NCI-H526 (cell line): ENCODE measurements around the gene ADAMTS16.

ENCODE experiments used
- DNase-seq, 2 experiments: peaks; one replicate each; lab custom pipeline; 2025; lab: John Stamatoyannopoulos, UW

ADAMTS16 gene

GRCh38 chr5:5144441-5144840, 4.3 kb downstream of the ADAMTS16 start:
- DNase-seq: no peak

- DNase-seq: no peak
Measured at GRCh38 chr5:5145651-5146529, 5.8 kb downstream of the ADAMTS16 start.

- no peak for DNase-seq
Measured at GRCh38 chr5:5146530-5147160, 6.5 kb downstream of the ADAMTS16 start.

- no peak for DNase-seq
Measured at GRCh38 chr5:5149154-5149553, 9.0 kb downstream of the ADAMTS16 start.

- DNase-seq: no peak
Measured at GRCh38 chr5:5150667-5151066, 10.5 kb downstream of the ADAMTS16 start.

- DNase-seq: no peak
Measured at GRCh38 chr5:5154733-5155132, 14.6 kb downstream of the ADAMTS16 start.

- DNase-seq: no peak
Measured at GRCh38 chr5:5155617-5156016, 15.5 kb downstream of the ADAMTS16 start.

GRCh38 chr5:5156471-5157082, 16.4 kb downstream of the ADAMTS16 start:
- no peak for DNase-seq

- no peak for DNase-seq
Measured at GRCh38 chr5:5158472-5158895, 18.4 kb downstream of the ADAMTS16 start.

GRCh38 chr5:5159282-5160103, 19.4 kb downstream of the ADAMTS16 start:
- no peak for DNase-seq

- DNase-seq: no peak
Measured at GRCh38 chr5:5164163-5164562, 24.0 kb downstream of the ADAMTS16 start.

- DNase-seq: no peak
Measured at GRCh38 chr5:5165541-5166002, 25.4 kb downstream of the ADAMTS16 start.

- no peak for DNase-seq
Measured at GRCh38 chr5:5169466-5169865, 29.3 kb downstream of the ADAMTS16 start.

- DNase-seq: no peak
Measured at GRCh38 chr5:5178136-5178535, 38.0 kb downstream of the ADAMTS16 start.

- no peak for DNase-seq
Measured at GRCh38 chr5:5178580-5178979, 38.5 kb downstream of the ADAMTS16 start.

GRCh38 chr5:5179079-5179478, 38.9 kb downstream of the ADAMTS16 start:
- DNase-seq: no peak

GRCh38 chr5:5179597-5179996, 39.5 kb downstream of the ADAMTS16 start:
- DNase-seq: no peak

GRCh38 chr5:5181650-5182324, 41.7 kb downstream of the ADAMTS16 start:
- no peak for DNase-seq

GRCh38 chr5:5182508-5183188, 42.5 kb downstream of the ADAMTS16 start:
- no peak for DNase-seq

- DNase-seq: no peak
Measured at GRCh38 chr5:5183189-5183699, 43.1 kb downstream of the ADAMTS16 start.

- DNase-seq: no peak
Measured at GRCh38 chr5:5183933-5184332, 43.8 kb downstream of the ADAMTS16 start.
